Neuron (in vitro differentiated cells): ENCODE results near the gene MALRD1.

Experiments used
- H2AFZ ChIP-seq: one replicate; pipeline ENCODE4 v1.6.1; 2013; ENCODE audit warnings: low read depth, mild to moderate bottlenecking, inconsistent platforms, low read length, moderate library complexity
- H3K27me3 ChIP-seq: one replicate; pipeline ENCODE4 v1.6.1; 2013; ENCODE audit warnings: low read length; ENCODE audit not compliant: insufficient read depth
- H3K36me3 ChIP-seq: one replicate; pipeline ENCODE4 v1.6.1; 2013; ENCODE audit warnings: low read length; ENCODE audit not compliant: insufficient read depth
- H3K4me1 ChIP-seq: one replicate; pipeline ENCODE4 v1.6.1; 2013; ENCODE audit warnings: low read length; ENCODE audit not compliant: insufficient read depth
- H3K4me3 ChIP-seq: 2 replicates; pipeline ENCODE4 v1.5.1; 2013; ENCODE audit warnings: mild to moderate bottlenecking, low read length, moderate library complexity
- H3K9me3 ChIP-seq: one replicate; pipeline ENCODE4 v1.6.1; 2013; ENCODE audit warnings: low read length

MALRD1 gene

DNA sequence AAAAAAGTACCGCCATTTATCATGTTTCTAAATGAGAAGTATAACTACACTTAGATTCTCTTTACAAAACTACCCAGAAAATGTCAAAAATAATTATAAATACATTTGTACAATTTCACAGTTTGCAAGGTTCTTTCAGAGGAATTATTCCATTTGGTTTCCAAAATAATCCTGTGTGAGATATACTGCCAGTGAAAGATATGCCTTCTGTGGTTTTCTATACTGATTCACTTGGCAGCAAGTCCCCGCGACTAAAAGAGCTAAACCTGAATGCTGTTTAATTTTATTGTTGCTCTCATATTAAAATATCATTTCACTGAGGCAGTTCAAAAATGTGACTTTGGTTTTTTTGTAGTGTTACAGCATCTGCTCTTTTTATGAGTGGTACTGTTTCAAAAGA lies 402.8 kb downstream of the MALRD1 start:
- Histone ChIP-seq H3K4me1 (no peaks in the 10 kb centered on the region), H3K9me3 (no peaks in the 10 kb centered on the region)

DNA sequence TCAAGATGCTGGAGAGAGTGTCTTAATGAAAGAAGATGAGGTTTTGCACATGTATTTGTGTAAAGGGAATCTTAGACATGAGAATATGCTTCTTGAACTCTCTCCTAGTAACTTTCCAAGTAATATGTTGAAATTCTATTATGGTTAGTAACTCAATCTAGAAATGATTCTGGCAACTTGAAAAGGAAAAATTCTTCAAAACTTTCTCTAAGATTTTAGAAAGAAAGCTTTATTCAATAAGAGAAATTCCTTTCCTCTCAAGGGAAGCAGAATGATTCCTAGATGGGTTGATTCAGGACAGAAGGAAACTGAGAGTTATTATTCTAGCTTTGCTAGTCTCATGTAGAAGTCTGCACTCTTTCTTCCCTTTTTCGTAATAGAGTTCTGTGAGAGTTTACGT lies 403.3 kb downstream of the MALRD1 start:
- no peaks in the 10 kb centered on the region for H3K27me3 ChIP-seq
- no peak overlapping the region for H2AFZ ChIP-seq
- H3K9me3 ChIP-seq = no peaks in the 10 kb centered on the region
- no peaks in the 10 kb centered on the region for H3K36me3 ChIP-seq
- H3K4me1 ChIP-seq = no peaks in the 10 kb centered on the region
- H3K4me3 ChIP-seq = no peak overlapping the region

More for the DNA sequence above, 402.8 kb downstream of the MALRD1 start:
- Histone ChIP-seq H3K4me3 (no peak overlapping the region), H3K27me3 (no peaks in the 10 kb centered on the region), H3K36me3 (no peaks in the 10 kb centered on the region), H2AFZ (no peak overlapping the region)

DNA sequence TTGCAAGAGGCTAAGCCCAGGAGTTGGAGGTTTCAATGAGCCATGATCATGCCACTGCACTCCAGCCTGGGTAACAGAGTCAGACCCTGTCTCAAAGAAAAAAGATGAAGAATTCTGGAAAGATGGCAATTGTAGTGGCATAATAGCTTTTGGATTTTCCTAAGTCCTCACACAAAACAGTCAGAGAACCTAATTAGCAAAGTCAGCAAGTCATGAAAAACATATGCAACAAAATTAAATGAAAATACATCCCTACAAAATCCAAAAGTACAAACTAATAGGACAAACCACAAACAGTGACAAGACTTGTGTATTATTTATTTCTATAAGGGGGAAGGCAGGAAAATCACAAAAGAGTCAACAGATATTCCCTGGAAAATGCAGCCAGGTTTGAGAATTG lies 405.4 kb downstream of the MALRD1 start:
- H3K4me3 ChIP-seq = no peak overlapping the region
- H3K36me3 ChIP-seq = no peaks in the 10 kb centered on the region
- no peaks in the 10 kb centered on the region for H3K4me1 ChIP-seq
- H3K9me3 ChIP-seq = no peaks in the 10 kb centered on the region
- no peak overlapping the region for H2AFZ ChIP-seq
- no peaks in the 10 kb centered on the region for H3K27me3 ChIP-seq

DNA sequence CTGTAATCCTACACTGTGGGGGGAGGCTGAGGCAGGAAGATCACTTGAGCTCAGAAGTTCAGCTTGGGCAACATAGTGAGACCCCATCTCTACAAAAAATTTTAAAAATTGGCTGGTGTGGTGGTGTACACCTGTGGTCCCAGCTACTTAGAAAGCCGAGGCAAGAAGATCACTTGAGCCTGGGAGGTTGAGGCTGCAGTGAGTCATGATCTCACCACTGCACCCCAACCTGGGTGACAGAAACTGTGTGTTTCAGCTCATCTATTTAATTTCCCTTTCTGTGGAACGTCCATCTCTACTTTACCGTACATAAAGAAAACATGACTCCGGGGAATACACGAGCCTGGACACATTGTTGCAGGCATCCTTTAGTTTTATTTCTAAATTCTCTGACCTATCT lies 413.0 kb downstream of the MALRD1 start:
- Histone ChIP-seq H3K9me3 (no peaks in the 10 kb centered on the region), H3K36me3 (no peaks in the 10 kb centered on the region), H3K27me3 (no peaks in the 10 kb centered on the region), H3K4me3 (no peak overlapping the region), H3K4me1 (no peaks in the 10 kb centered on the region), H2AFZ (no peak overlapping the region)

DNA sequence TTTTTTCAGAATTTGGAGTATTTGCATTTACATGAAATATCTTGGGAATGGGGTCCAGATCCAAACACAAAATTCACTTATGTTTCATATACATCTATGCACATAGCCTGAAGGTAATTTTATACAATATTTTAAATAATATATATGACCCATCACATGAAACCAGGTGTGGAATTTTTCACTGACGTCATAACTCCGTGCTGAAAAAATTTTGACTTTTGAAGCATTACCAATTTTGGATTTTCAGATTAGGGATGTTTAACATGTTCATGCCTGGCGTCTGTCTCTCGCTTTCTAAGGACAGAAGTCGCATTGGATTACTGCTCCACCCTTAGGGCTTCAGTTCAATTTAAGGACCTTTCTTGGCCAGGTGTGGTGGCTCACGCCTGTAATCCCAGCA lies 418.1 kb downstream of the MALRD1 start:
- H2AFZ ChIP-seq = no peak overlapping the region
- no peaks in the 10 kb centered on the region for H3K9me3 ChIP-seq
- no peaks in the 10 kb centered on the region for H3K27me3 ChIP-seq
- H3K36me3 ChIP-seq = no peaks in the 10 kb centered on the region
- no peaks in the 10 kb centered on the region for H3K4me1 ChIP-seq
- no peak overlapping the region for H3K4me3 ChIP-seq

DNA sequence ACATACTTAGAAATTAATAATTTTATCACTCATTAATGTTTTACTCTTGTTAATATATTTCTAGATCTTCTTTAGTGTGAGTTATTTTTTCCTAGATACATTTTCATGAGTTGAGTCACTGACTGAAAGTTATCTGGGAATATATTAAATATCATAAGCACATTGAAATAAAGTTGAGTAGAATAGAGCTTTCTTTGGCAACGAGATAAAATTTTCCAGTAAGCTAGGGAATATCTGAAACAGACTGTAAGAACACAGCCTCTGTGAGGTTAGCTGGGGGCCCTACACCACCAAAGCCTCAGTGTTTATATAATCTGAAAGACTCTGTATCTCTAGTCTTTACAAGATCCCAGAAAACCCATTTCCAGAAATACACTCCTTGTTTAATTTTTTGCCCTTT lies 419.8 kb downstream of the MALRD1 start:
- H3K36me3 ChIP-seq = no peaks in the 10 kb centered on the region
- no peaks in the 10 kb centered on the region for H3K4me1 ChIP-seq
- no peaks in the 10 kb centered on the region for H3K9me3 ChIP-seq
- H3K4me3 ChIP-seq = no peak overlapping the region
- no peaks in the 10 kb centered on the region for H3K27me3 ChIP-seq
- no peak overlapping the region for H2AFZ ChIP-seq

DNA sequence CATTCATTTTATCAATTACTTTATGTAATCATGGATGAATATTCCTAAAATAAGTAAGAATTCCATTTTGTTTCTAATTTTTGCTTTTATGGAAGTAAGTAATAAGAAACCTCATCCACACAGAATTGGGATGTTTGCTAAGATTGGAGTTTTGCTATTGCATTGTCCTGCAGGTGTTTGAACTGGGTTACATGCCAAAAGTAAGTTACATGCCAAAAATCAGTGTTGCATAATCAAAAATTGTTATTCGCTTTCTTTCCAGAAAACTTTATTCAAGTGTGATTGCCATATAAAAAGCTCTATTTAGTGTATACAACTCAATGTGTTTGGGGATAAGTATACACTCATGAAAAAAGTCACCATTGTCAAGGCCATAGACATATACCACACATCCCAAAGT lies 420.9 kb downstream of the MALRD1 start:
- Histone ChIP-seq H3K4me1 (no peaks in the 10 kb centered on the region), H2AFZ (no peak overlapping the region), H3K27me3 (no peaks in the 10 kb centered on the region), H3K36me3 (no peaks in the 10 kb centered on the region), H3K4me3 (no peak overlapping the region), H3K9me3 (no peaks in the 10 kb centered on the region)

DNA sequence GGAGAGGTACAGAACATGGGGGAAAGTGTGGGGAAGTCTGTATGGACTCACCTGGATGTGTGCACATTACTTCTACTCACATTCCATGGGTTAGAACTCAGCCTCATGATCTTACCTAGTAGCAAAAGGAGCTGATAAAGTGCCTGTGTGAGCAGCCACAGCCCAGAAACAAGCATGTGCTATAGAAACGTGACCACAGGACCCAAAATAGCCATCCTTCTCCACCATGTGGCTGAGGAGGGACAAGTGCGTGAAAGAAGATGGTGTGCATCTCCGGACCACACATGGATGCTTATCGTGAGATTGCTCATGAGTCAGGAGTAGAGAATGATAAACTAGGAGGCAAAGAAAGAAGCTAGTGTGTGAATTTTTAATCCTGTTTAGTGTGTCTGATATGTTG lies 431.3 kb downstream of the MALRD1 start:
- H3K27me3 ChIP-seq = no peaks in the 10 kb centered on the region
- H3K4me1 ChIP-seq = no peaks in the 10 kb centered on the region
- no peaks in the 10 kb centered on the region for H3K36me3 ChIP-seq
- H2AFZ ChIP-seq = no peak overlapping the region
- no peaks in the 10 kb centered on the region for H3K9me3 ChIP-seq
- no peak overlapping the region for H3K4me3 ChIP-seq

DNA sequence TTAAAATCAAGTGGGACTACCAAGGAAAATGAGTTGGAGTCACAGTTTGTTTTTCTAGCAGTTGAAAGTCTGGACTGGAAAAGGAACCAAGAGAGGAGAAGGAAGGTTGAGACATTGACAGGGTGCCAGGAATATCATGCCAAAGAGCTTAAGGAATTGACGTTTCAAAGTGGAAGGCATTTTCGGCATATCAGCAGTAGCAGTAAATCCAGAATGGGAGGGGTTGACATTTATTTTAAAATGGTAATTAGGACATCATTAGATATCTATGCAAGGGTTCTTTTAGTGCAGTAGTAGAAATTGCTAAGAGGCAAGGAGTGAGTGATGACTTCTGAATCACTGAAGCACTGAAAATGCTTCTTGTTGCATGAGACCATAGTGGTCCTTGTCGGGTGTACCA lies 431.8 kb downstream of the MALRD1 start:
- H3K4me1 ChIP-seq = no peaks in the 10 kb centered on the region
- no peaks in the 10 kb centered on the region for H3K36me3 ChIP-seq
- H2AFZ ChIP-seq = no peak overlapping the region
- no peaks in the 10 kb centered on the region for H3K9me3 ChIP-seq
- H3K27me3 ChIP-seq = no peaks in the 10 kb centered on the region
- no peak overlapping the region for H3K4me3 ChIP-seq

DNA sequence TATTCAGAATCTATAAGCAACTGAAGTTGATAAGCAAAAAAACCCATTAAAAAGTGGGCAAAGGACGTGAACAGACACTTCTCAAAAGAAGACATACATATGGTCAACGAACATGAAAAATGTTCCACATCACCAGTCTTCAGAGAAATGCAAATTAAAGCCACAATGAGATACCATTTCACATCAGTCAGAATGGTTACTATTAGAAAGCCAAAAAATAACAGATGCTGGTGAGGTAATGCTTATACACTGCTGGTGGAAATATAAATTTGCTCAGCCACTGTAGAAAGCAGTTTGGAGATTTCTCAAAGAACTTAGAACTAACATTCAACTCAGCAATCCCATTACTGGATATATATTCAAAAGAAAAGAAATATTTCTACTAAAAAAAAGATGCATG lies 434.8 kb downstream of the MALRD1 start:
- H2AFZ ChIP-seq = no peak overlapping the region

DNA sequence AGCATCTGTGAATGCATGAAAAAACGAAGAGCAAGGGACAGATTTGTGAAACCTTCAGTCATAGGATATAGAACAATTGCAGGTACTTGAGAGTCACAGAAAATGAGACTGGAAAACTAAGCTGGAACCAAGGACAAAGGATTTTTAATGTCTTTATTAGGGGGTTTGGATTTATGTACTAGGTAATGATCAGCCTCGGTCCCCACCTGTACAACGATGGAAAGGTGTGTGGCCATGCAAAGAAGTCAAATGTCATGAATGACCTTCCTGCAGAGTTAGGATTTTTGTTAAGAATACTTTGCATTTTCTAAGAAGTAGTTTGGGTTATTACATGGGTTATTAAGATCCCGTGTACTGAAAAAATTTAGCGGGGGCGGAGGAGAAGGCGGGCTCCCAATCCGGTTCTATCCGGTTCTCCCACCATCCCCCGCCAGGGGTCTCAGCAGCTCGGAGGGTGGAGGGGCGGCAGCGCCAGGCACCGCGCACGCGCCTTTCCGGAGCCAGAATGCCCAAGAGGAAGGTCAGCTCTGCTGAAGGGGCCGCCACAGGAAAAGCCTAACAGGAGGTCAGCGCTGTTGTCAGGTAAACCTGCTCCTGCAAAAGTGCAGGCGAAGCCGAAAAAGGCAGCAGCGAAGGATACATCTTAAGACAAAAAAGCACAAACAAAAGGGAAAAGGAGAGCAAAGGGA lies 440.1 kb downstream of the MALRD1 start:
- Histone ChIP-seq H3K4me3 (no peak overlapping the region), H3K4me1 (no peaks in the 10 kb centered on the region), H2AFZ (no peak overlapping the region), H3K36me3 (no peaks in the 10 kb centered on the region), H3K9me3 (no peaks in the 10 kb centered on the region), H3K27me3 (no peaks in the 10 kb centered on the region)

More for the DNA sequence above, 434.8 kb downstream of the MALRD1 start:
- no peak overlapping the region for H3K4me3 ChIP-seq
- H3K9me3 ChIP-seq = no peaks in the 10 kb centered on the region
- H3K36me3 ChIP-seq = no peaks in the 10 kb centered on the region
- no peaks in the 10 kb centered on the region for H3K4me1 ChIP-seq
- no peaks in the 10 kb centered on the region for H3K27me3 ChIP-seq

DNA sequence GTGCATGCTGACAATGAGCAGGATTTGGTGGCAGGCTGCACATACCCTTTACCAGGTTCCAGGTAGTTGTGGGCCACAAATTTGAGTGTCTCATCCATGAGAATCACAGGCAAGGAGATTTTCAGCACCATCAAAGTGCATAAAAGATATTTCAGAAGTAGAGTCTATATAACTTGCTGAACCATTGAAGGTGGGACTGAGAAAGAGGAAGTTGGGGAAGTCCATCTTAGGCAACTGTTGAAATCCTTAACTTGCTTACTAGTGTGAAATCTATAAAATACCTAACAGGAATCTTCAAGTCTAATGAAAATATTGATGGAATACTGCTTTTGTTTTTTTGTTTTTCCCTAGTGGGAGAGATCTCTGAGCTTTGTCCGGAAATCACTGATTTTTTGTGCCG lies 442.6 kb downstream of the MALRD1 start:
- no peaks in the 10 kb centered on the region for H3K36me3 ChIP-seq
- H2AFZ ChIP-seq = no peak overlapping the region
- H3K27me3 ChIP-seq = no peaks in the 10 kb centered on the region
- no peak overlapping the region for H3K4me3 ChIP-seq
- H3K9me3 ChIP-seq = no peaks in the 10 kb centered on the region
- H3K4me1 ChIP-seq = no peaks in the 10 kb centered on the region

DNA sequence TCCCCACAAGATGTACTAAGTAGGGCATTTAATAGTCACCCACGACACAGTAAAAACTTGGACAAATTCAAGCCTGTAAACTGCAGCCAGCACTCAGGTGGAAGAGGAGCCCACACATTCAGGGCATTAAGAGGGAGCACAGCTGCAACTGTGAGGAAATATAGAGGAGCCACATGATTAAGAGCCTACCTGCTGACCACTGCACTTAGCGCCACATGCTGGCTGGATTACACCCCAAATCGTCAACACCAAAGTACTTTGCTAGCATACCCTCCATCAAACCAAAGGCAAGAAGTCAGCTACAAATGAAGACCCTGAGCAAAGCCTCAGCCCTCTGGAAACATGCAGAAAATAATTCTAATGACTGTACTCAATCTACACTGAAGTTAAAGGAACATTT lies 445.3 kb downstream of the MALRD1 start:
- Histone ChIP-seq H3K36me3 (no peaks in the 10 kb centered on the region), H3K27me3 (no peaks in the 10 kb centered on the region), H3K4me1 (no peaks in the 10 kb centered on the region), H3K9me3 (no peaks in the 10 kb centered on the region), H2AFZ (no peak overlapping the region), H3K4me3 (no peak overlapping the region)

DNA sequence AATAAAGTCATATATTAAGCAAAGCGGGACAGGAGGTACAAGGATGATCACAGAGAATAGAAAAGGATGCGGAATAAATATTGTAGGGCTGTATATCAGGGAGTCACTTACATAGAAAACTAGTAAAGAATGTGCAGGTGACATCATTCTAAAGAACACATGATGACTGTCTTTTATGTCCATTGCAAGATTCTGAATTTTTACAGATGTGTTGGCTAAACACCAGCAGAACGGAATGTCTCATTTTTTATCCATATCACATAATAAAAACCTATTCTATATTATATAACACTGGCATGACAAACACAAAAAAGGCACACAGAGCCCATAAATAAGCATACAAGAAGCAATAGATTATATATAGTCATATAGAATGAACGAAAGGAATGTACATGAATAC lies 448.4 kb downstream of the MALRD1 start:
- Histone ChIP-seq H3K9me3 (no peaks in the 10 kb centered on the region), H3K27me3 (no peaks in the 10 kb centered on the region), H3K4me1 (no peaks in the 10 kb centered on the region), H3K4me3 (no peak overlapping the region), H2AFZ (no peak overlapping the region), H3K36me3 (no peaks in the 10 kb centered on the region)
